ENCODE data around the gene AKT1.

AKT1 gene

DNA sequence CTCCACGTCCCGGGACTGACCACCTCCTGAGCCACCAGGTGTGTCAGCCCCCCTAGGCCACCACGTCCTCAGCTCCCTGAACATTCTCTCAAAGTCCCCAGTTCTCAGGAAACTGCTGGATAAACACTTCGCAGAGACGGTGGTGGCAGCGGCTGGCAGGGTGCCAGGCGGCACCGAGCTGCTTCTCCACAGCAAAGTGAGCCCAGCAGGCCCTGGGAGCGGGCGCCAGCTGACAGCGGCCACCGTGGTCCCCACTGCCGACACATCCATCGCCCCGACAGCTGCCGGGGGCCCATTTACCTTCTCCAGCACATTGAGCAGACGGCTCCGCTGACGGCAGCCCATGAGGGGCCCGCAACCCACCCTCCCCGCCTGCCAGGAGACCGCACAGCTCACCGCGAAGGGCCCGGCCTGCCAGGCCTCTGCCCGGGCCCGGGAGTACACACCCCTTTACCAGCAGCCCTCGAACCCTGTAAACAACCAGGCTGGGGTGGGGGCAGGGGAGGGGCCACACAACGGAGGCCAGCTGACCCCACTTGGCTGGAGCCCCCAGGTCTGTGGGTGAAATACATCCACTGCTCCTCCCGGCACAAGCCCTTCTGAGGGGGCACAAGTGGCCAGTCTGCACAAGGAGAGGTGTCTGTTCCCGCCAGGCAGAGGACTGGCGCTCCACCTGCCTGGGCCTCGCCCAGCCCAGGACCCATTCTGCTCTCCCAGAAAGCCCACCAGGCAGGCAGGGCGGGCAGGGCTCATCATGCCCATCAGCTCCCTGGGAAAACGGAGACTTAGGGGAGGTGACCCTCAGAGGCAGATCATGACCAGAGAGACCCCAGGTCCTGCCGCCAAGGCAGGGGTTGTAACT, 10.5 kb downstream of the AKT1 start:
- peak; percentile 81 for DNase-seq

DNA sequence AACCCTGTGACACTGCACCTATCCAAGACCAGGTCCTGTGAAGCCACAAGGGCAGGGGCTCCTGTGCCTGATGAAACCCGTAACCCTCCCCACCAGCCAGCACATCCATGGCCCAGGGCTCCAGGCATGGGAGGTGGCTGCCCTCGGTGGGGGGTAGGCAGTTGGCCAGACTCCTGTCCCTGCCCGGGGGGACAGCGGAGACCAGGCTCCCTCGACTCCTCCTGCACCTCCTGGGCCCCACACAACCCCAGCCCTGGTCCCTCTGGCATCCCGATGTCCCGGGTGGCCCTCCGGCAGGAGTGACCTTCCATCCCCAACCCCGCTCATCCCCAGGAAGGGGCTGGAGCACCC, 11.4 kb downstream of the AKT1 start:
- peak; percentile 56 for DNase-seq

DNA sequence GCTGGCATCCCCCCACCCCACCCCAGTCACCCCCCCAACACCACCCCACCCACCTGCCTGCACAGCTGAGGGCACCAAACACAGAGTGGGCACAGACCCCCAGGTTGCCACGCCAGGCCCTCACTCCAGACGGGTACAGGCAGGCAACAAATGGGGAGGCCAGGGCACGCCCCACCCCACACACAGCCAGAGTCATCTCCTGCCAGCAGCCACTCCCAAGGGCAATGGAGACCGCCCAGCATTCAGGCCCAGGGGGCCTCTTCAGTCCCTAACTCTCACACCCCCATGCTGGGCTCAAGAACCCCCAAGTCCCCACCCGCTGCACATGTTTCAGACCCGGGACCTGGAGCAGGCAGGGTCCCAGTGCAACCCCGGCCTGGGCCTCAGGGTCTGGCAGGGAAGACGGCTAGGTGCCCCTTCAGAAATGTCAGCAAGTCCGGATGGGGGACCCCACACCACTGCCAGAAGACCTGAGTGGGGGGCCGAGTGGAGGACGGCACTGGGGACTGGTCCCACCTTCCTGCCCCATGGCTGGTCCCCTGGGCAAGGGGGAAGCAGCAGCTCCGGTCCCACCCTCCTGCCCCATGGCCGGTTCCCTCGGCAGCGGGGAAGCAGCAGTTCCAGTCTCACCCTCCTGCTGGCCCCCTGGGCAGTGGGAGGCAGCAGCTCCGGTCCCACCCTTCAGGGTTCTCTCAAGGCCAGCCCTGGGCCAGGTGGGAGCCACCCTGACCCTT, 11.9 kb downstream of the AKT1 start:
- DNase-seq: no peak

DNA sequence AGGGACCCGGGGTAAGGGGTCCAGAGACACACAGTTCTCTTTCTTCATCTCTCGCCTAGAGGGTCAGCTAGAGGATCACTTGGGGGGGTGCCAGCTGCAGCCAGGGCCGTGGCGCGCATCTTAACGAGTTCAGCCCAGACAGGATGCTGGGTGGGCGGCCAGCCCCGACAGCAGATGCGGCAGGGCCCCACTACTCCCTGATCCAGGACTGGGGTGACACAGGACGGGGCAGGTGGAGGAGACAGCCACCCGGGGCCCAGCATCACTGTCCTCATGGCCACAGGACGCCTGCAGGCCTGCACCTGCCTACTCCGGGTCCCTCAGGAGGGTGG, 12.8 kb downstream of the AKT1 start:
- DNase-seq: no peak

DNA sequence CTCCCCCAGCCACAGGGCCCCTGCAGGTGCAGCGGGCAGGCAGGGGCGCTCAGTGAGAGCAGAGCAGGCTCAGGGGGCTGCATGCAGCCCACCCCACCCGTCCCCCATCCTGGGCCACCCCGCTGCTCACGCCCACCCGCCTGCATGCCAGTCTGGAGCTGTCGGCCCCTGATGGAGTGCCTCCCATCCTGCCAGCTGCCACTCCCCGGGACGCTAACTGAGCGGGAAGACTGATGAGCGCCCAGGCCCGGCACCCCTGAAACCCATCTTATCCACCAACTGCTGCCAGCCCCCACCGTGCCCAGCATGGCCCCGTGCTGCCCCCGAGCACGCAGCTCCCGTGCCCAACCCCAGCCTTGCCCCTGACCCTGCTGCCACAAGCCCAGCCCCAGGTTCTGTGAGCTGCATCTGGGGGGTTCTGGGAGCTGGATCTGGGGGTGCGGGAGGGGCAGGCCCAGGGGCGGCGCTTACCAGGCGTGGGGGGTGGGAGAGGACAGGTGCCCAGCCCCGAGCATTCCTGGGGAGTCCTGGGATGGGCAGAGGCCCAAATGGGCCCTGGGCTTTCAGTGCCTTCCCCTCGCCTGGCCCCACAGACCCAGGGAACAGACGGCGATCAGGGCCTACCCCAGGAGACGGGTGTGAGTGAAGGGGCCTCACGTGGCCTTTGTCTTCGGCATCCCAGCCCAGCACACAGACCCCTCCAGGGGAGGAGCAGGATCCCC, 13.3 kb downstream of the AKT1 start:
- no peak for DNase-seq

DNA sequence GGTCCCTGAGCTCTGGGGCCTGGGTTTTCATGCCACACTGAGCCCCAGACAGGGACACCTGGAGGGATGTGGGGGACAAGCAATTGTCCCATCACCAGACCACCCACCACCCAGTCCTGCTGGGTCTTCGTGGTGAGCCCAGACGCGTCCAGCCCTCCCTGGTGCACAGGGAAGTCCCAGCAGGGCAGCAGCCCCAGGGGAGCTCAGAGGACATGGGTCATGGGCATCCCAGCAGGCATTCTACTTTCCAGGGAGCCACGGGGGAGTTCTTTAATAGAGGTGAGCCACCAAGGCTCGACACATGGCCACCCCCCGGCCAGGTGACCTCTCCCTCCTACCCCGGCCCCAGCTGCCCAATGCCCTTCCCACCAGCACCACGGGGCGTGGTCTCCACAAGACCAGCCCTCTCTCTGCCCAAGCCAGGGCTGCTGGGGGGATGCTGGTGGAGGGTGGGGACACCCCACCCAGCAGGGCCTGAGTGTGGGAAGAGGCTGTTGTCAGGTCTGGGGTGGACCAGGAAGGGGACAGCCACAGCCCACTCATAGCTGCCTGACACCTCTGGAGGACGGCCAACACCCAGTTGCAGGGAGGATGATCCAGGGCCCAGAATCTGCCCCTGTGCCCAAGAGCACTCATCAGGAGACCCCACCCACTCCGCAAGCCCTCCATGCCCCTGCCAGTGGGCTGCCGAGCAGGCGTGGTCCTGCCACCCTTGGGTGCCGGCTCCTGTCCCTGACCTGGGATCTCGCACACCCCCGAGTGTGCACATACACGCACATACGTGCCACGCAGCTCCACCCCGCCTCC, 14.1 kb downstream of the AKT1 start:
- DNase-seq: peak; percentile 54

DNA sequence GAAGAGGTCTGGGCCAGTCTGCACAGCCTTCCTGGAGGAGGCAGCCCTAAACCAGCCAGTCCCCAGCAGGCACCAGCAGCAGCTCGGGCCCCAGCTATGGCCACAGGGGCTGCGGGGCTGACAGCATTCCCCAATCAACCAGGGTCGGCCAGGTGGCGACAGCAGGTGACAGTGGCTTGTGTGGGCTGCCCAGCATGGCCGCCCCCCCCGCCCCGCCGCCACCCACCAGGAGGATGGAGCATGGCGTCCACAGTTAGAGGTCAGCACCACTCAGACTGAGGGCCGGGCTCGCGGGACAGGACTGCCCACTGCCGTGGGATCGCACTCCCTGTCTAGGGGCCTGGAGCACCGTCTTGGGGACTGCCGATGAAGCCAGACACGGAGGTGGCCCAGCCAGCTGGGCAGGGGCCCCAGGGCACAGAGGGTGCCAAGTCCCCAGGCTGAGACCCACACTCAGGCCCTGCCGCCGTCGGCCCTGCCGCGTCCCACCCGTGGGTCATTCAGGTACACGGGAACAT, 15.0 kb downstream of the AKT1 start:
- DNase-seq: no peak

DNA sequence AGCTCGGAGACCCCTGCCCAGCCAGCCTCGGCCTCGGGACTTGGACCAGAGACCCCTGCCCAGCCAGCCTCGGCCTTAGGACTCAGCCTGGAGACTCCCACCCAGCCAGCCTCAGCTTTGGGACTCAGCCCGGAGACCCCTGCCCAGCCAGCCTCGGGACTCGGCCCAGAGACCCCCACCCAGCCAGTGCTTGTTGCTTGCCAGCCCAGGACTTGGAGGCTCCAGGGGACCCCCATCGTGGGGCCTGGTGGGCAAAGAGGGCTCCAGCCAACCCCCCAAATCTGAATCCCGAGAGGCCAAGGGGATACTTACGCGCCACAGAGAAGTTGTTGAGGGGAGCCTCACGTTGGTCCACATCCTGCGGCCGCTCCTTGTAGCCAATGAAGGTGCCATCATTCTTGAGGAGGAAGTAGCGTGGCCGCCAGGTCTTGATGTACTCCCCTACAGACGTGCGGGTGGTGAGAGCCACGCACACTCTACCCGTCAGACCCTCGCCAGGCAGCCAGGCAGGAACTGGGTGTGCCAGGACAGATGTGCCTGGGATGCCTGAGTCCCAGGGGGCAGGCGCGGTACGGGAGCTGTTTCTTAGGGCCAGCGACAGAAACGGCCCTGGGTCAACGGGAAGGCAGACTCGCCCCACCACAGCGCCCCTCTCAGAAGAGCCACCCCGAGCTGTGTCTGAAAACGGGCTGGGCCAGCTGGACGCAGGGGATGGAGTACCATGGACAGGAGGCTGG, 15.6 kb downstream of the AKT1 start:
- DNase-seq: no peak

DNA sequence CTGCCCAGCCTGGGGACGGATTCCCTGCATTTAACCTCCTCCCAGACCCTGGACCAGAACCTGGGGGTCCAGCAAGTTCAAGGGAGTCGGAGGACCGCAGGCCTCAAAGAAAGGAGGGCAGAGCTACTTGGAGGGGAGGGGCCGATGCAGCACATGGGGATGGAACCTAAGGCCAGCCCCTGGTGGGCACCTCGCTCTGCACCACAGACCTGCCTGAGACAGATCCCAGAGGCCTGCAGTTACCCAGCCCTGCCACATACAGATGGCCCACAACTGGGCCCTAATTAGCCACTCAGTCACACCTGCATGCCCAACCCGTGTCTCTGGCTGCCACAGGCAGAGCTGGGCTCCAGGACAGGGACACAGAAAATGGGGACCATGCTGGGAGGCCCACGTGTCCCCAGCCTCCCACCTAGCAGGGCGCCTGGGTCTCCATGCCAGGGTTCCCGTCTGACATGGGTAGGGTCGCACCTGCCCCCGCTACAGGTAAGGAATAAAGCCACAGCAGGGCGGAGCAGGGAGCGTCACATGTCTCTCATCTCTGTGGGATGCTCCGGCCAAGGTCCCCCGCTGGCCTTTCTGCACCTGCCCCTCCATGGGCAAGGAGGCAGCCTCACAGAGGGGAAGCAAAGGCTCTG, 16.7 kb downstream of the AKT1 start:
- peak; percentile 83 for DNase-seq

DNA sequence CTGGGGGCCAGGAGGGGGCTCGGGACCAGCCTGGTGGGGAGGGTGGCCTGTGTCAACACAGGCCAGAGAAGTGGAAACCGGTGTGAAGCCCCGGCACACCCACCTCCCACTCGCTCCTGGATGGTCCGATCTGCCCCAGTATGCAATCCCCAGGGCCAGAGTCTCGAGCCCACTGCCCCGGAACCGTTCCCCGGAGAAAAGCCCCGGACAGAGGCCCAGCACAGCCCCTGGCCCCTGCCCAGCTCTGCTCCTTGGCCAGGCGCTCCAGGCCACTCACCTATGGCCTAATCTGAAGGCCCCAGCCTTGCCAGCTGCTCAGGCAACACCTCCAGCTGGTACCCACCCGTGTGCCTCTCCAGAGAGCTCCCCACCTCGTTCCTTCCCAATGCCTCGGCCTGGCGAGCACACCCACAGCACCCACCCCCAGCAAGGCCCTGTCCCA, 17.7 kb downstream of the AKT1 start:
- DNase-seq: no peak

DNA sequence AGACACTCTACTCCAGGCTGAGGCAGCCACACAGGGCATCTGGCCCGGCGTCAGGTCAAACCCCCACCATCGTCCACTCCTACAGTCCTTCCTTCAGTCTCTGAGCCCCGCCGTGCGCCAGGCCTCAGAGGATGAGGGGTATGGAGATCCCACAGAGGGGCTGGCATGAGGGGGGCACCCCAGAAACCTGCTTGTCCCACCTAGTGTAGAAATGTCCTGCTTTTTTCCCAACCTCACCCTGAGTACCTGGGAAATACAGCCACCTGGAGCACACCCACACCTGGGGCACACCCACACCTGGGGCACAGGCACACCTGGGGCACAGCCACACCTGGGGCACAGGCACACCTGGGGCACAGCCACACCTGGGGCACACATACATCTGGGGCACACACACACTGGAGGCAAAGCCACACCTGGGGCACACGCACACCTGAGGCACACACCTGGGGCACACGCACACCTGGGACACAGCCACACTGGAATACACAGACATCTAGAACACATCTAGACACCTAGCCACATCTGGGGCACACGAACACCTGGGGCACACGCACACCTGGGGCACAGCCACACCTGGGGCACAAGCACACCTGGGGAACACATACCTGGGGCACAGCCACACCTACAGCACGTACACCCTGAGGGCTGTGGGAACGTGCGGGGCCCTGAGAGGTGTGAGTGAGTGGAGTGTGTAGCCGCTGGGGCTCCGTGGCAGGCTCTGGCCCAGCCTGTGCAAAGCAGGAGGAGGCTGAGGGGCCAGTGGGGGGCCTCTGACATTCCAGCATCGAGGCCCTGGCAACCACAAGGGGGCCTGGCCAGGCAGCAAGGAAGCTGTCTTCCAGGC, 18.4 kb downstream of the AKT1 start:
- no peak for DNase-seq

DNA sequence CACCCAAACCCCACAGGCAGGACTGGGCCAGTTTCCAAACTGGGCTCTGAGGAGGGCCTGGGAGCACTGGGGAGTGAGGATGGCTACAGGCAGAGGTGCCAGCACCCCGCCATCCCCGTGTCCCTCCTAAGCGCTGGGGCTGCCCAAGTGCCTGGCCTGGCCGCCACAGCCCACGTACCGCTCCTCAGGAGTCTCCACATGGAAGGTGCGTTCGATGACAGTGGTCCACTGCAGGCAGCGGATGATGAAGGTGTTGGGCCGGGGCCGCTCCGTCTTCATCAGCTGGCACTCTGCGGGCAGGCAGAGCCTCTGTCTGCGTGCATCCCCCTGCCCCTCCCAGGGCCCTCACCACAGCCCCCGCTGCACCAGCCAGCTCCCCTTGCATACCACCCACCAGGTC, 19.1 kb downstream of the AKT1 start:
- DNase-seq: no peak

DNA sequence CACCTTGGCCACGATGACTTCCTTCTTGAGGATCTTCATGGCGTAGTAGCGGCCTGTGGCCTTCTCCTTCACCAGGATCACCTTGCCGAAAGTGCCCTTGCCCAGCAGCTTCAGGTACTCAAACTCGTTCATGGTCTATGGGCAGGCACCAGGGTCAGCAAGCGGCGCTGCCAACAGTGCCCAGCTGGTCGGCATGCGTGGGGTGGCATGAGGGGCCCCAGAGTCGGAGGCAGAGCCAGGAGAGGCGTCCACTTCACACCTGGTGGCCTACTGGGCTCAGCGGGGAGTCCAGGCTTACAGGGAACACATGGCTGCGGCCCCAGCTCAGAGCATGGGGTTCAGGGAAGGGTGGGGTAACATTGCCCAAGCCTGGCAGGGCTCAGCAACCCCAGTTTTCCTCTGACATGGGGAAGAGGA, 20.5 kb downstream of the AKT1 start:
- no peak for DNase-seq

DNA sequence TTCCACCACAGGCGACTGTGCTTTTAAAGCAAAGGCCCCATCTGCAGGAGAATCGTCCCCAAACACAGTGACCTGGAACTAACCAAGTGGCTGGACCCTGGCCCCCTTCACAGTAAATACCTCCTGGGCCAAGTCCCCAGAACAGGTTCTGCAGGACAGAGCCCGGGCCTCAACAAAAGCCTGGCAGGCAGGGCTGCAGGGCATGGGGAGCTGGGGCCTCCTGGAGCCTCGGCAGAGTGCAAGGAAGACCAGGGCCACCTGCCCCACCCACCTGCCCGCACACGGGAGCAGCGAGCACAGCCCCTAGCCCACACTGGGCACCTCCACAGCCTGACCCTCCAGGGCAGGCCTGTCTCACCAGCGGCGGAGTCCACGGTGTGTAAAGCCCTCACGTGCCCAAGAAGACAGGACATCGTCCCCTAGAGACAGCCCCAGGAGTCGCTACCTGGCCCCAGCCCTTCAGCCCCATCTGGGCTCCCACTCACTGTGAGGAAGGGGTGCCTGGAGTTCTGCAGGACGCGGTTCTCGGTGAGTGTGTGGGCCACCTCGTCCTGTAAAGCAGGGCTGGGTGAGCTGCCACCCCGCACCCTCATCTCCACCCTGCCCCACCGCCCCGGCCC, 21.0 kb downstream of the AKT1 start:
- no peak for DNase-seq

DNA sequence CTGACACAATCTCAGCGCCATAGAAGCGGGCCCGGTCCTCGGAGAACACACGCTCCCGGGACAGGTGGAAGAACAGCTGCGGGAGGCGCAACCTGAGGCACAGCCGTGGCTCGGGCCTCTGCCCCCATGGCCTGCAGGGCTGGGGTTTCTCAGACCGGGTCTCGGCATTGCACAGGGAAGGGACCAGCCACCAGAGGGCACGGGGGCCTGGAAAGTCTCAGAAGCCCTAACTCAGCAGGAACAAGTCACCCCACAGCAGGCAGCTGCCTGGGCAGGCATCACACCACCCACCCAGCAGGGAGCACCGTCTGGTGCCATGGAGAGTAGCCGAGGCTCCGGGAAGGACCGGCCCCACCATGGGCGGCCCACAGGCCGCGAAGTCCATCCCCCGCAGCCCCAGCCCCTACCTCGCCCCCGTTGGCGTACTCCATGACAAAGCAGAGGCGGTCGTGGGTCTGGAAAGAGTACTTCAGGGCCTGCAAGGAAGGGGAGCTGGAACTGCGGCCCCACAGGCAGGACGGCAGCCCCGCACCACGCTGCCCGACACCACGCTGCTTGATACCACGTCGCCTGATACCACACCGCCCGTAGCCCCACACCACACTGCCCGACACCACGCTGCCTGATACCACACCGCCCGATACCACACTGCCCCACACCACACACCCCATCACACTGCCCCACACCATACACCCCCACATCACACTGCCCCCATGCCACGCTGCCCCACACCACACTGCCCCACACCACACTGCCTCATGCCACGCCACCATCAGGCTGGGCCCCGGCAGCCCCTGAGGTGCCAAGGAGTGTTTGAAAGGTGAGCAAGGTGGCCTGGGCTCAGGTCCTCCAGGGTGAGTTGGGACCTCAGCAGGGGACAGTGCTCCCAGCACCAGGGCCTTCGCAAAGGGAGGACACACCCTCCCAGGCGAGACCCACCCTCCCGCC, 21.8 kb downstream of the AKT1 start:
- DNase-seq: peak; percentile 71

DNA sequence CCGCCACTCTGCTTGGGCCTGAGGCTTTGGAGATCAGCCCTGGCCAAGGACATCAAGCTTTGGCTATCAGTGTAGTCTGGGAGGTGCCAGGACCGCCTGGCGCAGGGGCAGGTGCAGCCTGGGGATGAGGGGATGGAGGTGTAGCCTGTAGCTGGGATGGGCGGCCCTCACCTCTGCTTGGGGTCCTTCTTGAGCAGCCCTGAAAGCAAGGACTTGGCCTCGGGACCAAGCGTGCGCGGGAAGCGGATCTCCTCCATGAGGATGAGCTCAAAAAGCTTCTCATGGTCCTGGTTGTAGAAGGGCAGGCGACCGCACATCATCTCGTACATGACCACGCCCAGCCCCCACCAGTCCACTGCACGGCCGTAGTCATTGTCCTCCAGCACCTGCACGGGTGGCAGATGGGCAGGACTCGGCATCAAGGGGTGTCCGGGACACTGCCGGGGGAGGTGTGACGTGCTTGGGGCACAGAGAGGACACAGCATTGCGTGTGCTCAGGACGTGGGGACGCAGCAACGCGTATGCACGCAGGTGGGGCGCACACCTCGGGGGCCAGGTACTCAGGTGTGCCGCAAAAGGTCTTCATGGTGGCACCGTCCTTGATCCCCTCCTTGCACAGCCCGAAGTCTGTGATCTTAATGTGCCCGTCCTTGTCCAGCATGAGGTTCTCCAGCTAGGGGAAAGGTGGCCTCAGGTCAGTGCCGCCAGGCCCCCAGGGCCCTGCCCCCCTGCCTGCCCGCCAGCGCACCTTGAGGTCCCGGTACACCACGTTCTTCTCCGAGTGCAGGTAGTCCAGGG, 22.6 kb downstream of the AKT1 start:
- no peak for DNase-seq

DNA sequence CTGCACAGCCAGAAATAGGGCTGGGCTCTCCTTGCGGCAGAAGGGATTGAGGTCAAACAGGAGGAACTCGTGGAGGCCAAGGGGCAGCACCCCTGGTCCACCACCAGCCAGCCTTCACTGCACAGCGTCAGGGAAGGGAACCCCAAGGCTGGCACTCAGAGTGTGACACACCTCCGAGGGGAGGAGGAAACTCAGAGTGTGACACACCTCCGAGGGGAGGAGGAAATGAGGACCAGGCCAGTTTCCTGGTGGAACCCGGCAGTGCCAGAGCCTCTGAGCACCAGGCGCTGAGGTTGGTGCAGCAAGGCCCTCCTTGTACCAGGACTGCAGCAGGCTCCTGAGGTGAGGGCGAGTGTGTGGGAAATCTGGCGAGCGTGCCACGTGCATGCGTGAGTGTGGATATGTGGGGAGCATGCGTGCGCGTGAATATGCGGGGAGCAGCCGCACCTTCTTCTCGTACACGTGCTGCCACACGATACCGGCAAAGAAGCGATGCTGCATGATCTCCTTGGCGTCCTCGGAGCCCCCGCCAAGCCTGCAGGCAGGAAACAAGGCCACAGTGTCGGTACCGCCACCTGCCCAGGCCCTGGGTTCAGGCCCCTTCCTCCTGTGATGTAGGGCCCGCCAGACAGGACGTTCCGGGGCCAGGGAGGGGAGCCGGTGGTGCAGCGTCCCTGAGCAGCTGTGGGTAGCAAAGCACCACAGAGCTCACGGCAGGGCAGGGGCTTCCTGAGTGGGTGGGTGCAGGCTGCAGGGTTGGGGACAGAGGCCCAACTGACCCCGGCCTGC, 23.4 kb downstream of the AKT1 start:
- DNase-seq: no peak
